SH-SY5Y (cell line): ENCODE measurements around the gene FGA.

Experiments used
- GATA2 ChIP-seq: IDR thresholded peaks from 2 replicates; pipeline ENCODE4 v1.6.1; 2011; ENCODE audit warnings: mild to moderate bottlenecking, low read depth, low read length
- GATA3 ChIP-seq: IDR thresholded peaks from 2 replicates; pipeline ENCODE4 v1.6.1; 2011; ENCODE audit warnings: low read depth, mild to moderate bottlenecking, low read length, moderate library complexity

DNA sequence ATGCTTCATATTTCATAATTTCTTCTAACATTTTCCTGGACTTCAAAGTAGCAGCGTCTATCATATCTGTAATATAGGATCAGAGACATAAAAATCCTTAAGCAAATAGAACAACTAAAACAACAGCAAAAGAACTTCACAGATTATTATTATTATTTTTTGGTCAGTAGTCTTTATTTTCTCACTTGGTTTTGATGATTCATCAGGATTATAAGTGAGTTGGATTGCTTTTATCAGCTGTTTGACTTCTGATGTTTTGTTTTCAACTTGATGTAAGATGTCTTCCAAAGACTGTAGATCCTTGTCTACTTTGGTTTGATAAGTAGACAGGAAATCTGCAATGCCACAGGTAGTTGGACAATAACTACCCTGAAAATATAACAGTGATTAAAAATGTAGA, 21.3 kb upstream of the FGA start:
- TF ChIP-seq GATA3, result no peak
- TF ChIP-seq GATA2, result no peak
